GM21360 (cell line): ENCODE measurements around the gene RTP4.

Experiments used
- ATAC-seq: cut with Tn5 transposase; IDR thresholded peaks from one replicate; pipeline ENCODE4 v1.9.1; 2021; ENCODE audit warnings: mild to moderate bottlenecking, moderate library complexity; ENCODE audit not compliant: unreplicated experiment

RTP4 gene, protein sequence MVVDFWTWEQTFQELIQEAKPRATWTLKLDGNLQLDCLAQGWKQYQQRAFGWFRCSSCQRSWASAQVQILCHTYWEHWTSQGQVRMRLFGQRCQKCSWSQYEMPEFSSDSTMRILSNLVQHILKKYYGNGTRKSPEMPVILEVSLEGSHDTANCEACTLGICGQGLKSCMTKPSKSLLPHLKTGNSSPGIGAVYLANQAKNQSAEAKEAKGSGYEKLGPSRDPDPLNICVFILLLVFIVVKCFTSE

DNA sequence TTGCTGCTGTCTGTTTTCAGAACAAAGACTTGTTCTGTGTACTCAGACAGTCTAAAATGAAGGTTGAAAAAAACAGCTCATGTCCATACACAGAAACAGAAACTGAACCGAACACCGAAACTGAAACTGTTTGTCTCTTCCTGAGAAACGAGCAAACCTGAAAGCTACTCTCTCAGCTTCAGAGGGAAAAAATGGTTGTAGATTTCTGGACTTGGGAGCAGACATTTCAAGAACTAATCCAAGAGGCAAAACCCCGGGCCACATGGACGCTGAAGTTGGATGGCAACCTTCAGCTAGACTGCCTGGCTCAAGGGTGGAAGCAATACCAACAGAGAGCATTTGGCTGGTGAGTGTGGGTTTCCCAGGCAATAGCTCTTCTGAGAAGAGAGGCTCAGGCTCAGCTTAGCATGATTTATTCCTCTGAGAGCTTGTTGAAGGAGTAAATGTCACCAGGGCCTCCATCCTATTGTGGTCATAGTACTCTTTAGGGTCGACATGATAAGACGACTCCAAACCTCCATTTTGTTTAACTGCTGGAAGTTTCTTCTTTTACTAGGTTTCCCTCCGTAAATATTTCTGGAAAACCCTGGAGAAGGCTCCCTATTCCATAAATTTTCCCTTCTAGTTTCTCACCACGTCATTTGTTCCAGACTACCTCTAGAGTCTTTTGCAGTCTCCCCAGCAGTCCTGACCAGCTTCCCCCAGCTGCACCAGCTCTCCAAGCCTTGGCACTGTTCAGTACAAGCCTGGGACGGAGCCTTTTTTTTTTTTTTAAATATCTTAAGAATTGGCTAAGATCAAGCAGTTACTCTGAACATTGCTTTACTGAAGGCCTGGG lies at the start of gene RTP4:
RTP4 (plus strand) TSS at position 135 of the 838 bp plus-strand sequence; CDS start at position 192, 57 bp downstream.
- peak; percentile 90 for ATAC-seq

GRCh38 chr3:187318819-187319616 lies 49.2 kb upstream of the RTP4 start:
- no peak for ATAC-seq

GRCh38 chr3:187319699-187320302 lies 48.4 kb upstream of the RTP4 start:
- ATAC-seq = peak; percentile 84

DNA sequence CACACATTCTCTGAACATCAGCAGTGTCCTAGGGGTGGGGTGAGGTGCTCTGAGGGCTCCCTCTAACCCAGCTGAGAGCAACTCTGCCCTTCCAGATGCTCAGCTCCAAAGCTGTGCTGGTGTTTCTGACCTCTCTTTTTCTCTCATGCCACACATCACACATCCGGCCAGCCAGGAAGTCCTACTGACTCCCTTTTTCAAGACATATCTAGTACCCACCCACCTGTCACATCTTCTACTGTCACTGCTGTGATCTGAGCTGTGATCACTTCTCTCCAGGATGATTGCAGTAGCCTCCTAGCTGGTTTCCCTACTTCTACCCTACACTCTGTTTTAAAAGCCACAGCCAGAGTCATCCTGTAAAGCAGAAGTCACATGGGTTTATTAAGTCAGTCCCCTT lies 46.4 kb upstream of the RTP4 start:
- no peak for ATAC-seq

- ATAC-seq = no peak
These were observed 45.9 kb upstream of the RTP4 start for GRCh38 chr3:187322291-187322690.

DNA sequence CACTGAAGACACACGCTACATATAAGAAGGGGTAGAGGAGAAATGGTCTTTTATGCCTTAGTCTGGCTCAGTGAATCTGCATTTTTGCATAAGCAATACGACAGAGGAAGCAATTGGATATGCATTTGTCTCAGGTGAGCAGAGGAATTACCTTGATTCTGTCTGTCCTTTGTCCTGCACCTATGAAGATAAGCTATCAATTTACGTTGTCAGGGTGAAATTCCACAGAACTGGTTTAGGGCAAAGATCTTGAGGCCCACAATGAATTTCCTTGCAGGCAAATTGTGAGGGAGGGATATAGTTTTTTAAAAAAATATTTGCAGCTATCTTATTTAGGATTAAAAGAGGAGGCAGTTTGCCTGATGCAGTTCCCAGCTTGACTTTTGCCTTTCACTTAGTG lies 45.1 kb upstream of the RTP4 start:
- no peak for ATAC-seq

DNA sequence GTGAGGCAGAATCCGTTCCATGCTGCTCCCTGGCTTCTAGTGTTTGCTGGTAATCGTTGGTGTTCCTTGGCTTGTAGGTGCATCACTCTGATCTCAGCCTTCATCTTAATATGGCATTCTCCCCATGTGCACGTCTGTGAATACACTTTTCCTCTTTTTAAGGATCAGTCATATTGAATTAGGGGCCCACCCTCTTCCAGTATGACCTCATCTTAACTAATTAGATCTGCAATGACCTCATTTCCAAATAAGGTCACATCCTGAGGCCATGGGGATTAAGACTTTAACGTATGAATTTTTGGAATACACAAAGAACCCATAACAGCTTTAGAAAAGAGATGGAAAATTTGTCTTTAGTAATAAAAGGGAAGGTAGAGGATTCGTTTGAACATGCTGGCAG lies 42.6 kb upstream of the RTP4 start:
- ATAC-seq = no peak

DNA sequence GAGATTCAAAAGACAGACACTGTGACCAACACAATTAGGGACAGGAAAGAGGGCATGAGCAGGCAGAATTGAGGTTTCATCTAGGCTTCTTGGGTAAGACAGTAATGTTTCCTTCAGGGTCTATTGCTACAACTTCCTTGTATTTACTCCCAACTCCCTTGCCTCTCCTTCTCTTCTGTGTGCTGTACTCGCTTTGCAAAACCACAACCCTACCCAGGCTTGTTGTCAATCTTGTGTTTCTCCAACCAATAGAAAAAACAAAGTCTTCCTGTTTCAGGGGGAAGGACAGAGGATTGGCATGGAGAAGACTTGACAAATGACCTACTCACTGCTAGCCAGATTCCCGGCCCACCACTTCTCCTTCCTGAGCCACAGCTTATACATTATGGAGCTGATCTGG lies 40.3 kb upstream of the RTP4 start:
- ATAC-seq = no peak

DNA sequence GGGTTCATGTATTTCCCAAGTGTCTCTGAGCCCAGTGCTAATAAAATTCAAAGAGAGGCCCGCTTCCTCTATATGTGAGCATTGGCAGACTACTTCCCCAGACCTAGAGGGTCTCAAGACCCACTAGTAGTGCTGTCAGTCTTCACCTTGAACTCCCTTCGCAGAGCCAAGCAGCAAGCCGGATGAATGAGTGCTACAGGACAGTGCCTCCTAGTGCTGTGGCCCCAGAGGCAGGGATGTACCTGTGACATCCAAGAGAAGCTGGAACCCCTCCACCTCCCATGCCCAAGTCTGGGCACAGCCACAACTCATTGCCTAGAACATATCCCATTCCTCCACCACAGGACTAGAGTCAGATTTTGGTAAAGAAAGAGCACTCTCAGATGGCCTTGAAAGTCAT lies 39.5 kb upstream of the RTP4 start:
- no peak for ATAC-seq

DNA sequence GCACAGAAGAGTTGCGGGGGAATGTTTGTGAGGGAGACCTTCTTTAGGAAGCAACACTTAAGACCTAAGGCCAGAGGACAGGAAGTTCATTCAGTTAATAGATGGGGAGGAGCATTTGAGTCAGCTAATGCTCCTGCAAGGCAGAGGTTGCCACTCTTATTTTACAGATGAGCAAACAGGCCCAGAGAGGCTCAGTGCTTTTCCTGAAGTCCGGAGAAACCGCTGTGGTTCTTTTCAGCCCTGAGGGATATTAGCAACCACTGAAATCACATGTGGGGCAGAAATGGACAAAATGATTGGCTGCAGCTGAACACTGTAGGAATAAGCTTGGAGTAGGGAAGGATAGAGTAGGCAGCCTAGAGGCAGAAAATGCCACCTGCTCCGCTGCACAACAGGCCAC lies 33.3 kb upstream of the RTP4 start:
- ATAC-seq = no peak

GRCh38 chr3:187336322-187336721 lies 31.9 kb upstream of the RTP4 start:
- no peak for ATAC-seq

DNA sequence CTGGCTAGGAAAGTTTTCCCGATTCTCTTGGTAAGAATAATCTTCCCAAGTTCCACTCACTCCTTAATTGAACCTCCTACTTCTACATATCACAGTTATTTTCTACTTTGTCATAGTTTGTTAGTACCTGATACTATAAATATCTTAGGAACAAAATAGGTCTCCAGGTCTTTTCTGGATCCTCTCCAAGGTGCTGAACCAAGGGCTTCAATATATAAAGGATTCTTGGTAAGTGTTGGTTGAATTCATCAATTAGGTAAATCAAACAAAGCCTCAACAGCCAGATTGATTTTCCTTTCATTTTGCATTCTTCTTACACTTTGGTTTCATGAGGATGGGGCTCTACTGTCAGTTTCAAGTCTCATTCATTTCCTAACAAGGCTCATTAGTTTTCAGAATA lies 27.6 kb upstream of the RTP4 start:
- ATAC-seq = no peak

DNA sequence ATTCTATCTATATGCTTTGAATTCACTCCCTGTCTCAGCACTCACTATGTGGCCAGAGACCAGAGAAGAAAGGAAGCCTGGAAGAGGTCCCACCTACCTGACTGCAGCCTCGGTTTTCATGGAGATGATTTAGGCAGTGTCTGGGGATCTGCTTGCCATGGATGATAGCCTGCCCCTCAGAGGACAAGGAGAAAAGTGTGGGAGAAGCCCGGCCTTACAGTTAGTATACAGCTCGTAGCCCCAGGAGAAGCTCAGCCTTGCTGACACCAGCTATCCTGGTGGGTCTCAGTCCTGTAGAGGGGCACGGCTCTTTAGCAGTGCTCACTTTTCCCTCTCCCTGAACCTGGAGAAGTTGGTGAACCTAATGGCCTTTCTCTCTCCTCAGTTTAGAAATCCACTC lies 25.9 kb upstream of the RTP4 start:
- ATAC-seq = no peak

DNA sequence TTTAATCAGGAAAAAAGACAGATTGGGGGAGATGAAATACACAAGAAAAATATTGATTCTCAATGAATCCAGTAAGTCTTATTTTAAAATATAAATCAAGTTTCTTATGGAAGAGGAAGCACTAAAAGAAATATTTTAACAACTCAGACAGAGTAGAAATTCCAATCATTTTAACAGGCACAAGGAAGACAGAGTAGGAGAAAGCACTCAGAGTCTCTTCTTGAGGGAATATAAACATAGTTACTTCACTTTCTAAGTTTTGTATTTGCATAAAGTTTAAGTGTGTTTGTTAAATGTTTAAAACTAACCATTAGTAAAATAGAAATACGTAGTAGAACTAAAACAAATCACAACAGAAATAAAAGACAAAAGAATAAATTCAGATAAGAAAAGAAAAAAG lies 24.5 kb upstream of the RTP4 start:
- ATAC-seq = no peak

- no peak for ATAC-seq
These were observed 15.3 kb upstream of the RTP4 start for GRCh38 chr3:187352581-187353575.

- ATAC-seq = no peak
These were observed 10.1 kb upstream of the RTP4 start for GRCh38 chr3:187358068-187358467.

- ATAC-seq = no peak
These were observed 8.2 kb upstream of the RTP4 start for GRCh38 chr3:187359798-187360486.

DNA sequence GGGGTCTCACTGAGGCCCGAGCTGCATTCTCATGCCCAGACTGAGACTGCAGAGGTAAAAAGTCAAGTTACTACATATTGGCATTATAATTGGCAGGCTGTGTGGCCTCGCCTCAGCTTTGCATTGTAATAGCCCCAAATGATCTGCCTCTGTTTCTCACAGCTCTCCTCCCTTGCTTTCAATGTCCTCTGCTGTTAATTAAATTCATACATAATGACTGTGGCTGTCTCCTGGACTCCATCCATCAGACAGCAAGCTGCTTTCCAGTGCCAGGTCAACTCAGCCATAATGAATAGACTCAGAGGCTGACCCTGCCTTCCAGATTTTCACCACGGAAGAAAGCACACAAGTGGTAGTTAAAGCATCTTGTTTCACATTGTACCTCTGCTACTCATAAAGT lies 7.6 kb upstream of the RTP4 start:
- no peak for ATAC-seq

DNA sequence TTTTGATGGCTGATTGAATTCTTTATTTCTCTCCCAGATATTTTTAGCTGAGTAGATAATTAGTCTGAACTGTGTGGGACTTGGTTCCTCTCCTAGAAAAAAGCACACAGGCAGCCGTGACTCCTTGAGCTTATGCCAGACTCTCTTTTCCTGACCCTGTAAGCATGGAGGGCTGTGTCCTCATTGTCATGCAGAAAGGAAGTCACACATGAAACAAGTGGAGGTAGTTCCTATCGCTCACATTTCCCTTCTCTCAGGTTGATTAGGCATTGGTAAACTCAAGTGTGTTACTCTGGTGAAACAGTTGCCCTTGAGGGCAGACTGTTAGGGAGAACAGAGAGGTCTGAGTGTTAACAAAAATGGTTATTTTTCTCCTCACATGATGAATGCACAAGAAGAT lies 6.3 kb upstream of the RTP4 start:
- peak; percentile 54 for ATAC-seq
